ENCODE measurements around the gene TFDP1.

DNA sequence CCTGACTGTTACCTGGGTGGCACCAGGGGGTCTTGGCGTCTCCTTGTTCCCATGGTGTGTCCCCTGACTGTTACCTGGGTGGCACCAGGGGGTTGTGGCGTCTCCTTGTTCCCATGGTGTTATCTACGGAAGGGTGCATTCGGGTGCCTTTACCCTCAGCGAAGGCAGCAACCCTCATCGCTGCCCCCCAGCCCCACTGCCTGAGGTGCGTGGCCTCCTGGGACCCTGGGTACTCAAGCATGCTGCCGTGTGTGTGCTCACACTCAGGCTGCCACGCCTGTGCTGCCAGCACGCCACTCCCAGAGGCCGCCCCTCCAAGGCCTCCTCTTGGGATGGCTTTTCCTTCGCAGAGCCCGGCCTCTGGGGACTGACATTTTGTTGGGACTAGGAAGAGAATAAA, 25.1 kb downstream of the TFDP1 start:
- no peak for TF ChIP-seq CTCF (IDR thresholded peaks at IDR 0.05; ENCODE audit: insufficient read depth, low read depth, low read length)
- no peak for TF ChIP-seq EZH2 (IDR thresholded peaks at IDR 0.05; ENCODE audit: insufficient read depth, low read length)

Data from astrocyte (in vitro differentiated cells and primary cell).